Measurements from ENCODE around the gene NEURL1.

- no peak for TF ChIP-seq CTCF (conservative IDR thresholded peaks at IDR 0.05; ENCODE audit: low read length)
- no peak for TF ChIP-seq EZH2phosphoT487 (IDR thresholded peaks at IDR 0.05; ENCODE audit: borderline replicate concordance)
These were observed 48.1 kb upstream of the NEURL1 start for GRCh38 chr10:103445366-103445765.
